Measurements from ENCODE around the gene KRT74.

KRT74 gene

DNA sequence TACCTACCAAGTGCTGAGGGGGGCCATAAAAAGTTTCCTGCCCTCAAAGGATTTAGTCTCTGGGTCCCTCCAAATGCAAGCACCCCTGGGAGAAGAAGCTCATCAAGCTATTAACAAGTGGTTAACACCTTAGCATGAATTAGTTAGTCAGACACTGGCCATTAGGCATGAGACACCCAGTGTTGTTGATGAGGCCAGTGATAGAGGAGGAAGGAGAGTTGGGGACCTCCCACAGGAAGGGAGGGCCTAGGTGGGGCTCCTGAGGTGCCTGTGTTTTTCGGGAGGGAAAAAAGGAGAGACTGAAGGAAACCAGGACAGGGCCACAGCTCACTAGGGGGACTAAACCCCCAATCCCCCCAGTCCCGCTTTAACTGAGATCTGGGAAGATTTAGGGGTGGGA is 16.2 kb downstream of the KRT74 start:
- 60% methylated on average over 1 of the region's 2 CpGs for WGBS (ENCODE audit: insufficient coverage)
- Histone ChIP-seq H3K27ac (ENCODE audit: insufficient read depth in 1 of 2, low read depth in 1 of 2, low read length in 2 of 2, poor library complexity in 1 of 2, severe bottlenecking in 2 of 2) (no peak overlapping the region), H3K9me3 (ENCODE audit: control extremely low read depth in 1 of 5, control insufficient read depth in 4 of 5, insufficient read depth in 2 of 5, low read depth in 1 of 5, low read length in 4 of 5) (no peaks in the 10 kb centered on the region), H3K27me3 (replicated peaks in 2 of 5; ENCODE audit: control insufficient read depth in 4 of 5, insufficient read depth in 5 of 5, low read length in 4 of 5) (peaks cover 0 to 24% (median 15%) of the 10 kb centered on the region in 5 experiments), H3K4me3 (ENCODE audit: control insufficient read depth in 1 of 7, extremely low read depth in 1 of 7, insufficient read depth in 4 of 7, low read depth in 2 of 7, low read length in 6 of 7) (no peak overlapping the region), H3K4me1 (ENCODE audit: control extremely low read depth in 1 of 4, control insufficient read depth in 4 of 4, insufficient read depth in 4 of 4, low read length in 3 of 4) (no peaks in the 10 kb centered on the region), H3K36me3 (ENCODE audit: control insufficient read depth in 4 of 4, insufficient read depth in 4 of 4, low read length in 3 of 4) (no peaks in the 10 kb centered on the region)
- CTCF ChIA-PET: interaction anchor here (0.8 kb wide), 1 partner anchor 14 kb away, joined by 3 read pairs; no protein-coding TSS in a partner anchor
- no peak for DNase-seq
- POLR2A ChIA-PET: no interaction called here

DNA sequence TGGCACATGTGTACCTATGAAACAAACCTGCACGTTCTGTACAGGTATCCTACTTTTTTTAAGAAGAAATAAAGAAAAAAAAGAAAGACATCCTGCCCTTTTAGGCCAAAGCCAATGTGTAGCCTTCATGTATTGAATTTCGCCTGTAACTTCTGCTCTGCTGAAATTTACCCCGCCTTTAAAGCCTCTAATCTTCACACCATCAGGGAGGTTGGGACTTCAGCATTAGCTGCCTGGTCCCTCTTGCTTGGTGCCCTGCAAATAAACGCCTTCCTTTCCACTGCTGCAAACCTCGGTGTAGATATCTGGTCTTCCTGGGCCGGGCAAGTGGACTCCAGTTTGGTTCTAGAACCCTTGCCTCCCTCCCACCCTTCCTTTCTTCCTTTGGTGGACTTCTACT is 18.1 kb downstream of the KRT74 start:
- H3K27me3 ChIP-seq (replicated peaks in 2 of 5; ENCODE audit: control insufficient read depth in 4 of 5, insufficient read depth in 5 of 5, low read length in 4 of 5): peaks cover 0 to 24% (median 7%) of the 10 kb centered on the region in 5 experiments
- no peak overlapping the region for H3K4me3 ChIP-seq (ENCODE audit: control insufficient read depth in 1 of 7, extremely low read depth in 1 of 7, insufficient read depth in 4 of 7, low read depth in 2 of 7, low read length in 6 of 7)
- POLR2A ChIA-PET: no interaction called here
- CTCF ChIA-PET: interaction anchor here (1.0 kb wide), 1 partner anchor 10 kb away, joined by 3 read pairs; no protein-coding TSS in a partner anchor
- H3K9me3 ChIP-seq (ENCODE audit: control extremely low read depth in 1 of 5, control insufficient read depth in 4 of 5, insufficient read depth in 2 of 5, low read depth in 1 of 5, low read length in 4 of 5): no peaks in the 10 kb centered on the region
- no peak overlapping the region for H3K27ac ChIP-seq (ENCODE audit: insufficient read depth in 1 of 2, low read depth in 1 of 2, low read length in 2 of 2, poor library complexity in 1 of 2, severe bottlenecking in 2 of 2)
- DNase-seq: no peak
- WGBS (ENCODE audit: insufficient coverage): 85% methylated on average over 4 of the region's 6 CpGs
- H3K4me1 ChIP-seq (ENCODE audit: control extremely low read depth in 1 of 4, control insufficient read depth in 4 of 4, insufficient read depth in 4 of 4, low read length in 3 of 4): no peaks in the 10 kb centered on the region
- H3K36me3 ChIP-seq (ENCODE audit: control insufficient read depth in 4 of 4, insufficient read depth in 4 of 4, low read length in 3 of 4): no peaks in the 10 kb centered on the region

DNA sequence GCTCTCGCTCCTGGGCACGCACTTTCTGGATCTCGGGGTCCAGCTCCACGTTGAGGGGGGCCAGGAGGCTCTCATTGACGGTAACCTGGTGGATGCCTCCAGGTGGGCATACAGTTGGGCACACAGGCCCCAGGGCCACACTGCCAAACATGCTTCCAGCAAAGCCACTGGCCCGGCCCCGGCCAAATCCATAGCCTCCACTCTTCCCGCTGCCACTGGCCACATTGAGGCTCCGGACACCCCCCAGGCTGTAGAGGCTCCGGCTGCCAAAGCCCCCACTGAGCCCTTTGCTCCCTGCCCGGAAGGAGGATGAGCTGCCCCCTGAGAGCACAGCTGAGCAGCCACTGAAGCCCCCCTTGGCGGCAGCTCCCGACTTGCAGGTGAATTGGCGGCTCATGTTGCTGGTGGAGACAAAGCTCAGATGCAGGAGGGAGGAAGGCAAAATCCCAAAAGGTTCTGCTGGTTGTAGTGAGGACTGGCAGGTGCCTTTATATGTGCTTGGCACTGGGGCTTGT is 20.9 kb downstream of the KRT74 start, which contains the start of gene KRT71:
TSS of gene KRT71 (minus strand) at position 465 of the 515 bp plus-strand sequence. CDS start at position 397, 68 bp downstream.
- CTCF ChIA-PET: no interaction called here
- no peak for DNase-seq
- H3K27me3 ChIP-seq (replicated peaks in 2 of 5; ENCODE audit: control insufficient read depth in 4 of 5, insufficient read depth in 5 of 5, low read length in 4 of 5): peaks cover 0 to 12% (median 0%) of the 10 kb centered on the region in 5 experiments
- no peak within 1 kb of the TSS for H3K27ac ChIP-seq (ENCODE audit: insufficient read depth in 1 of 2, low read depth in 1 of 2, low read length in 2 of 2, poor library complexity in 1 of 2, severe bottlenecking in 2 of 2)
- H3K4me3 ChIP-seq (ENCODE audit: control insufficient read depth in 1 of 7, extremely low read depth in 1 of 7, insufficient read depth in 4 of 7, low read depth in 2 of 7, low read length in 6 of 7): no peak within 1 kb of the TSS
- H3K9me3 ChIP-seq (ENCODE audit: control extremely low read depth in 1 of 5, control insufficient read depth in 4 of 5, insufficient read depth in 2 of 5, low read depth in 1 of 5, low read length in 4 of 5): no peaks in the 10 kb centered on the region
- no peaks in the 10 kb centered on the region for H3K36me3 ChIP-seq (ENCODE audit: control insufficient read depth in 4 of 4, insufficient read depth in 4 of 4, low read length in 3 of 4)
- POLR2A ChIA-PET: no interaction called here
- no peaks in the 10 kb centered on the region for H3K4me1 ChIP-seq (ENCODE audit: control extremely low read depth in 1 of 4, control insufficient read depth in 4 of 4, insufficient read depth in 4 of 4, low read length in 3 of 4)
- 99% methylated on average over 13 of the region's 14 CpGs for WGBS (ENCODE audit: insufficient coverage)

DNA sequence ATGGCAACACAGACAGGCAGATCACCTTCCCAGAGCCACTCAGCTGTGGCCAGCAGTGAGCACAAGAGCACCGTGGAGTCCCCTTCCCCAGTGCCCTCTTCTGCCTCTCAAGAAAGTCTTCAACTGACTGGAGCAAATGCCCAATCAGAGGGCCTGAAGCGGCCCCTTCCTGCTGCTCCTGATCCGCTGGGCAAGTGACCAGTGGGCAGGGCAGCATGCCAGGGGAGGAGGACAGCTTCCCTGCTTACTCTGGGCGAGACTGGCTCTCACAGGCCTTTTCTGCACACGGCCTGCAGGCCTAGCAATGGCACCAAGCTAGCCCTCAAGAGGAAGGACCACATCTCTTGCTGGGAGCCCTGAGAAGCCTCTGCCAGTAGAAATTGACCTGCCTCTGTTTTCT is 21.6 kb downstream of the KRT74 start:
- CTCF ChIA-PET: no interaction called here
- Histone ChIP-seq H3K36me3 (ENCODE audit: control insufficient read depth in 4 of 4, insufficient read depth in 4 of 4, low read length in 3 of 4) (no peaks in the 10 kb centered on the region), H3K4me1 (ENCODE audit: control extremely low read depth in 1 of 4, control insufficient read depth in 4 of 4, insufficient read depth in 4 of 4, low read length in 3 of 4) (no peaks in the 10 kb centered on the region), H3K4me3 (ENCODE audit: control insufficient read depth in 1 of 7, extremely low read depth in 1 of 7, insufficient read depth in 4 of 7, low read depth in 2 of 7, low read length in 6 of 7) (no peak overlapping the region), H3K27me3 (replicated peaks in 2 of 5; ENCODE audit: control insufficient read depth in 4 of 5, insufficient read depth in 5 of 5, low read length in 4 of 5) (peaks cover 0 to 12% (median 0%) of the 10 kb centered on the region in 5 experiments), H3K27ac (ENCODE audit: insufficient read depth in 1 of 2, low read depth in 1 of 2, low read length in 2 of 2, poor library complexity in 1 of 2, severe bottlenecking in 2 of 2) (no peak overlapping the region), H3K9me3 (ENCODE audit: control extremely low read depth in 1 of 5, control insufficient read depth in 4 of 5, insufficient read depth in 2 of 5, low read depth in 1 of 5, low read length in 4 of 5) (no peaks in the 10 kb centered on the region)
- 100% methylated on average over 4 of the region's 5 CpGs for WGBS (ENCODE audit: insufficient coverage)
- no peak for DNase-seq
- POLR2A ChIA-PET: no interaction called here

DNA sequence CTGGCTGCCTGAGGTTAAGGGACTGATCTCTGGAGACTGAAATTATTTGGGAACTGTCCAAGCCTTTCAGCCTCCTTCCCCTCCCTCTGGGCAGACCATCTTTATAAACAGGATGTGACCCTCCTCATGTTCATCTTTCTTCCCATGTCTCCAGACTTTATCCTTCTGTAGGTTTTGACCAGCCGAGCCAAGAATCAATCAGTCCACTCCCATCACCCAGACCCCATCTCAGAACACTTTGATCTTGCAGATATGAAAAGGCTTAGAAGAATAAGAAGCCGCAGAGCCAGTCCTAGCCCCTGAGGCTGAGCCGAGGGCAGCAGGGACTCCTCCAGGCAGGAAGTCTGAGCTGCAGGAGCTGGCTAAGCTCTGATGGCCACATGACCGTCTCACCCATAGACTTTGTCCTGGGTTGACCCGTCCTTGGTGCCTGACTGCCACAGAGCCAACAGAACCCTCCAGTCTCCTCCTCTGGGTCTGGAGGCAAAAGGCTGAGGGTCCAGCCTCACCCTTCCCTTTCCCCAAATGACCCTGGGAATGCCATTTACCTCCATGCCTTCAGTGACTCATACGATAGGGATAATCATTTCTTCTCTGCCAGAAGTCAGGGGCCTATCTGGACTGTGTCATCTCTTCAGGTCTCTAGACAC is 22.3 kb downstream of the KRT74 start:
- Histone ChIP-seq H3K4me1 (ENCODE audit: control extremely low read depth in 1 of 4, control insufficient read depth in 4 of 4, insufficient read depth in 4 of 4, low read length in 3 of 4) (no peaks in the 10 kb centered on the region), H3K36me3 (ENCODE audit: control insufficient read depth in 4 of 4, insufficient read depth in 4 of 4, low read length in 3 of 4) (no peaks in the 10 kb centered on the region), H3K27me3 (replicated peaks in 2 of 5; ENCODE audit: control insufficient read depth in 4 of 5, insufficient read depth in 5 of 5, low read length in 4 of 5) (peaks cover 0 to 12% (median 0%) of the 10 kb centered on the region in 5 experiments), H3K9me3 (ENCODE audit: control extremely low read depth in 1 of 5, control insufficient read depth in 4 of 5, insufficient read depth in 2 of 5, low read depth in 1 of 5, low read length in 4 of 5) (no peaks in the 10 kb centered on the region), H3K4me3 (ENCODE audit: control insufficient read depth in 1 of 7, extremely low read depth in 1 of 7, insufficient read depth in 4 of 7, low read depth in 2 of 7, low read length in 6 of 7) (no peak overlapping the region), H3K27ac (ENCODE audit: insufficient read depth in 1 of 2, low read depth in 1 of 2, low read length in 2 of 2, poor library complexity in 1 of 2, severe bottlenecking in 2 of 2) (no peak overlapping the region)
- POLR2A ChIA-PET: no interaction called here
- no peak for DNase-seq
- 75% methylated on average over 6 of the region's 6 CpGs for WGBS (ENCODE audit: insufficient coverage)
- CTCF ChIA-PET: no interaction called here

DNA sequence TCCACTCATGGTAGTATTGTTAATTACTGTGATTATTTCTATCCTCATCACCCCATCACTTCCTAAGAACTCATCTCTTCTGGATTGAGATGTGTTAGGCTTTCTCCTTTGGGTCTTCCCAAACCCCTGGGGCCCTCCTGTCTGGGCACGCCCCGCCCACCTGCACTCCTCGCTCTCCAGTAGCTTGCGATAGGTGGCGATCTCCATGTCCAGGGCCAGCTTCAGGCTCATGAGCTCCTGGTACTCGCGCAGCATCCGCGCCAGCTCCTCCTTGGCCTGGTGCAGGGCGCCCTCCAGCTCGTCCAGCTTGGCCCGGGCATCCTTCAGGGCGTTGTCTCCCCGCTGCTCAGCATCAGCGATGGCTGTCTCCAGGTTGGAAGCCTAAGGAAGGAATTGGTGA is 27.5 kb downstream of the KRT74 start:
- no peak overlapping the region for H3K27ac ChIP-seq (ENCODE audit: insufficient read depth in 1 of 2, low read depth in 1 of 2, low read length in 2 of 2, poor library complexity in 1 of 2, severe bottlenecking in 2 of 2)
- CTCF ChIA-PET: interaction anchor here (0.9 to 1.2 kb wide), 5 partner anchors 9 to 325 kb away, joined by 3 to 4 read pairs (median 3); no protein-coding TSS in a partner anchor
- H3K4me3 ChIP-seq (ENCODE audit: control insufficient read depth in 1 of 7, extremely low read depth in 1 of 7, insufficient read depth in 4 of 7, low read depth in 2 of 7, low read length in 6 of 7): no peak overlapping the region
- no peak for DNase-seq
- no peaks in the 10 kb centered on the region for H3K9me3 ChIP-seq (ENCODE audit: control extremely low read depth in 1 of 5, control insufficient read depth in 4 of 5, insufficient read depth in 2 of 5, low read depth in 1 of 5, low read length in 4 of 5)
- H3K36me3 ChIP-seq (ENCODE audit: control insufficient read depth in 4 of 4, insufficient read depth in 4 of 4, low read length in 3 of 4): no peaks in the 10 kb centered on the region
- H3K27me3 ChIP-seq (replicated peaks in 2 of 5; ENCODE audit: control insufficient read depth in 4 of 5, insufficient read depth in 5 of 5, low read length in 4 of 5): peaks cover 0 to 4% (median 0%) of the 10 kb centered on the region in 5 experiments
- H3K4me1 ChIP-seq (ENCODE audit: control extremely low read depth in 1 of 4, control insufficient read depth in 4 of 4, insufficient read depth in 4 of 4, low read length in 3 of 4): no peaks in the 10 kb centered on the region
- WGBS (ENCODE audit: insufficient coverage): 98% methylated on average over 10 of the region's 15 CpGs
- POLR2A ChIA-PET: no interaction called here
